ENCODE data around the gene GALNT18. TPM values are rescaled to one million over a fixed set of nuclear protein-coding genes. Genes with fewer than 3 reads are reported as not detected.

GALNT18 gene
- total RNA-seq, 1 experiment from 2014 or later = 1.7 TPM

DNA sequence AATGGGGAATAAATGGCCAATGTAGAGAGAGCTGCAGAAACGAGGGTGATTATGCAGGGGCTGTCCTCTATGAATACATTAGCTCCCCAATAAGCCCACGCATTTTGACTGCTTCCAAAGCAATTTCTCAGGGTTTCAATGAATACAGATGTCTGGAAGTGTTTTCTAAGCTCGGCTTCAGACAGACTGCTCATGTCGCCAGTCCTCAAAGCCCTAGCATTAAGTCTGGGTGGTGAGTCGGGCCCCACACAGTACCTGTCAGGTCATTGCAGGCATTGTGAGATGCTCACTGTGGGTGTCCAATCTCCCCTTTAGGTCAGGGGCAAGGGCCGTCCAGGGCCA lies 250.9 kb downstream of the GALNT18 start:
- Histone ChIP-seq H4K5ac (ENCODE audit: insufficient read length, low read depth, low read length) (no peak overlapping the region), H3K23ac (ENCODE audit: insufficient read length, low read depth, low read length) (no peak overlapping the region), H3K18ac (ENCODE audit: insufficient read length, low read depth, low read length) (no peak overlapping the region), H3K27ac (ENCODE audit: insufficient read length, low read depth, low read length) (no peak overlapping the region), H3K9me3 (ENCODE audit: control insufficient read depth, low read depth, low read length) (no peaks in the 10 kb centered on the region), H2BK120ac (ENCODE audit: low read depth, low read length, poor library complexity, severe bottlenecking) (no peak overlapping the region), H3K27me3 (ENCODE audit: insufficient read depth, low read length) (no peaks in the 10 kb centered on the region), H3K9ac (ENCODE audit: extremely low read depth, insufficient read length, low read length) (no peak overlapping the region), H2AFZ (ENCODE audit: low read length) (no peak overlapping the region), H3K56ac (ENCODE audit: insufficient read length, low read depth, low read length) (no peak overlapping the region), H4K91ac (ENCODE audit: insufficient read length, low read depth, low read length) (no peak overlapping the region), H3K4me1 (ENCODE audit: insufficient read depth, low read length) (no peaks in the 10 kb centered on the region), H3K79me2 (ENCODE audit: insufficient read depth, low read length) (no peaks in the 10 kb centered on the region), H2BK12ac (ENCODE audit: insufficient read length, low read depth, low read length) (no peak overlapping the region), H2BK5ac (ENCODE audit: insufficient read length, low read length) (no peak overlapping the region), H2BK20ac (ENCODE audit: low read depth, low read length, poor library complexity, severe bottlenecking) (no peak overlapping the region), H3K14ac (ENCODE audit: insufficient read depth, low read length) (no peak overlapping the region), H3K4me2 (ENCODE audit: insufficient read depth, insufficient read length, low read length) (no peak overlapping the region), H3K4ac (ENCODE audit: low read depth, low read length) (no peak overlapping the region), H3T11ph (ENCODE audit: low read length) (no peak overlapping the region), H4K8ac (replicated peaks; ENCODE audit: insufficient read length, low read depth, low read length) (no peak overlapping the region), H3K23me2 (ENCODE audit: insufficient read length, low read depth, low read length, poor library complexity, severe bottlenecking) (no peaks in the 10 kb centered on the region), H2AK5ac (ENCODE audit: insufficient read length, low read length) (no peak overlapping the region), H3K79me1 (ENCODE audit: insufficient read depth, low read depth, low read length, poor library complexity, severe bottlenecking) (no peaks in the 10 kb centered on the region), H4K20me1 (ENCODE audit: control insufficient read depth, insufficient read depth, insufficient read length) (no peaks in the 10 kb centered on the region), H2BK15ac (ENCODE audit: low read depth, low read length) (no peak overlapping the region)
- Mint-ChIP-seq H3K27ac (no peak overlapping the region), H3K27me3 (ENCODE audit: low read depth) (peaks cover 46% of the 10 kb centered on the region), H3K4me3 (no peak overlapping the region), H3K9me3 (peaks cover 3 to 4% of the 10 kb centered on the region in 2 experiments; a peak in 2 of 5 replicates), H3K36me3 (ENCODE audit: insufficient read depth in 1 of 3, low read depth in 3 of 3) (no peaks in the 10 kb centered on the region; a peak in 2 of 7 replicates), H3K4me1 (peaks cover 30 to 31% of the 10 kb centered on the region in 2 experiments)
- DNase-seq = no peak
- TF ChIP-seq CTCF (conservative IDR thresholded peaks at IDR 0.05) = no peak
- WGBS (ENCODE audit: extremely low coverage, insufficient read length, low lambda C conversion rate) = no CpG with 5 or more reads among the region's 6 CpGs
